ENCODE measurements around the gene HMGA1.
"Not testable (repeated sequence)": the region's sequence is repeated elsewhere in the genome, so short reads cannot be mapped to it uniquely, and the experiment has no call there.

HMGA1 gene

DNA sequence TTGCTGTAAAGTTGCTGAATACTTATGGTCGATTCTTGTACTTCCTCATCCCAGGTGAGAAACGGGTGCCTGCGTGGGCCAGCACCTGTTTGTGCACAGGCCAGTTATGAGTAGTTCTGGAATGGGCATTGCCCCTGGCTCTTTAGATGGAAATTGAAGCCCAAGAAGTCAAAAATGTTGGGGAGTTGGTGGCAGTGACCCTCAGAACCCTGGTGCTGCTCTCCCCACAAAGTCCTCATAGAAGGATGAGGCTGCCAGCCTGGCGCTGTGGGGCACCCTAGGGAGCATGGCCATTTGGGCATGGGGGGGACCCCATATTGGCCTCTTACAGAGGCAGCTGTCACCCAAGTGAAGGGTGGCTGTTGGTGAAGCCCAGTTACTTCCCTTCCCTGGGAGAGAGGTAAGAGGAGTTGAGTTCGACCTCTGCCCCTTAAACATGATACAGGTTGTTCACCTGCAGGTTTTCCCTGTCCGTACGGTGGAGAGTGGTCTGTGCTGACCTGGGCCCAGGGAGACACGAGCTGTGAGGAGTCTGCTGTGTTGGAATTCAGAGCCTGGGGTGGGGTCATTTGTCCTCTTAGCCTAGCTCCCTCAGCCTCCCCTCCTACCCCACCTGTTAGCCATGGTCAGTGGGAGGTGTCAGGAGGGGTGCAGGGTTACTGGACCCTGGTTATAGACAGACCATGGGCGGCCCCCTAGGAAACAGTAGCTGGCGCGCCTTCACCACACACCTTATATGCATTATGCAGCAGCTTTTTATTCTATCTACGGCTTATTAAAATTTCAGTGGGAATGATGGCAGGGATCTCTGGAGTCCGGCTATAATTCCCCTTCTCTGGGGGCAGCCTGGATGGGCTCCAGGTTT lies 4.9 kb downstream of the HMGA1 start:
- DNase-seq, result no peak

DNA sequence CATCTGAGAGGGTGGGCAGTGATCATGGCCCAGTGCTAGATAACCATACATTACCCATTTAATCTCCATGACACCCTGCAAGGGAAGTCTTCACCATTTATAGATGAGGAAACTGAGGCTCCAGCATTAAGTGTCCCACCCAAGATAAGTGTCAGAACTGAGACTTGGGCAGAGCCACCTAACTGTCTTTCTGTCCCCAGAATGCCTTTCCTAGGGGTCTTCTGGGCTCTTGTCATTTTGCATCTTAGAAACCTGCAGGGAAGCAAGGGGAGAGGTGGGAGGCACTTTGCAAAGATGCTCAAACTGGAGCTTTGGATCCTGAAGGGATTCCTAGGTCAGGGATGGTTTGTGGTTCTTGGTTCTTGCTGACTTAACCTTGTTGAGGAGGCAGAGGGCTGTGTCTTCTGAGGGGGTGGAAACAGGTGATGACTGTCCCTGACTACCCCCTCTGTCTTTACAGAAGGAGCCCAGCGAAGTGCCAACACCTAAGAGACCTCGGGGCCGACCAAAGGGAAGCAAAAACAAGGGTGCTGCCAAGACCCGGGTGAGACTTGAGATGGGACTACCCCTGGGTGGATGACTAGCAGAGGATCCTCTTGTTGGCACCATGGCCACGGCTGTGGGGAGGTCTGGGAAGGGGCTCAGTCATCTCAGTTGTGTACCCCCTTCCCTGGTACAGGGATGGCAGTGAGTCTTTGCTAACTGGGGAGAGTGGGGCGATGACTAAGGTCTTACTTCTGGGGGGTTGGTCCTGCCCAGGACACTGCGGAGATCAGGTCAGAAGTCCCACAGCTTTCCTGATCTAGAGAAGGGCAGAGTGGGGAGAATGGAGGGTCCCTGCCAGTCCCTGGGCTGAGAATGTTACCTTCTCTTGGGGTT lies 5.8 kb downstream of the HMGA1 start:
- no peak for DNase-seq

DNA sequence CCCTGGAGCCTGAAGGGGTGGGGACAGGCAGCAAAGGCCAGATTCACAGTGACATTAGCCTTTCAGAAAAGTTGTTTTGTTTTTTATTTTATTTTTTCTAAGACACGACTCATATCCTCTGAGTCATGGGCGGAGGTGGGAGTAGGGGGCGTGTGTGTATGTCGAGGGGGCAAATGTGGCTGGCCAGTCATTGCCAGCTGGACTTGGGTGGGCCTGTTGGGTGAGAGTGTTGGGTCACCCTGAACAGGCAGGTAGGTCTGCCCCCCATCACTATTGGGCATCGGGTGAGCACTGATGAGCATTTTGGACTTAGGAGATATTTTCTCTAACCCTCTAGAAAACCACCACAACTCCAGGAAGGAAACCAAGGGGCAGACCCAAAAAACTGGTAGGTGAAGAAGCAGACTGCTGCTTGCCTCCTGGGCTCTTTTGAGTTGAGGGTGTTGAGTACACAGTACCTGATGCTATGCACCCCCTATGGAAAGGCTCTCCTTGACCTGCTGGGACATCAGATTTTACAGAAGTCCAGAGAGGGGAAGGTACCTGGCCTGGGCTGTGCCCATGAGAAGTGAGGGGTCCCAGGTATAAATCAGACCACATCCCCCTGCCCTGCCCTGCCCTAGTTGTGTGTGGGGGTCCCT lies 6.6 kb downstream of the HMGA1 start:
- no peak for DNase-seq

DNA sequence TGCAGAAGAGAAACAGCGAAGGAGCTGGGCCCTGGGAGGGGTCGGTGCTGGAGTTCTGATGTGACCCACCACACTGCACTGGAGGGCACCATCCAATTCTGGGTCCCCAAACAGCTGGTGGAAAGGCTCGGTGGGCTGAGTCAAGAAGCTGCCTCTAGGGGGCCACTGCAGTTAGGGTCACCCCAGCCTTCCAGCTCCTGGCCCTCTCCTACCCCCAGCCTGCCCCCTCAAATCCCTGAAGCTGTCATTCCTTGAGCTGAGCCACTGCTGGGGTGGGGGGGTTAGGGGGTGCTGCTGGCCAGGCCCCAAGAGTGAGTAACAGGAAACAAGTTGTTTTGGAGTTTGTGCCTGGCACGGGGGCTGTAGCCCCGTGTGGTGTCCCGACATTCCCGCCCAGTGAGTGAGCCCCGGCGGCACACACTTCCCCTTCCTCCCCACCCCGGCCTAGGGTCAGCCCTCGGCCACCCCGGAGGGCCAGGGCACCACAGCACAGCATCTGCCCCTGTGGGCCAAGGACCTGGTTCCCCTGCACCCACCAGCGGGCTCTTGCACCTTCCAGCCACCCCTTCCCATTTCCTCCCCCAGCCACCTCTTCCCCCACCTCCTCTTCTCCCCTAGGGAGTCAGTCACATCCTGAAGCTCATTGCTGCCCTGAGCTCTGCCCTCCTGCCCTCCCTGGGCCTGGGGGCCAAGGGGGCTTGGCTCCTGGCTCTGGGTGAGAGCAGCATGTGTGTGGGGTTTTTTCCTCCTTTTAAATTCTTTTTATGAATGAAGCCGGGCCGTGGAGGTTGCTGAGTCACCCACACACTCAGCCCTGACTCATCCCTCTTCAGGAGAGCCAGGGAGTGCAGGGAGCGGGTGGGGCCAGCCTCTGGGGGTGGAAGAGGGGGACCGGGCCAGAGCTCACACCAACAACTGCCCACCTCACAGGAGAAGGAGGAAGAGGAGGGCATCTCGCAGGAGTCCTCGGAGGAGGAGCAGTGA lies 7.5 kb downstream of the HMGA1 start:
- no peak for DNase-seq

DNA sequence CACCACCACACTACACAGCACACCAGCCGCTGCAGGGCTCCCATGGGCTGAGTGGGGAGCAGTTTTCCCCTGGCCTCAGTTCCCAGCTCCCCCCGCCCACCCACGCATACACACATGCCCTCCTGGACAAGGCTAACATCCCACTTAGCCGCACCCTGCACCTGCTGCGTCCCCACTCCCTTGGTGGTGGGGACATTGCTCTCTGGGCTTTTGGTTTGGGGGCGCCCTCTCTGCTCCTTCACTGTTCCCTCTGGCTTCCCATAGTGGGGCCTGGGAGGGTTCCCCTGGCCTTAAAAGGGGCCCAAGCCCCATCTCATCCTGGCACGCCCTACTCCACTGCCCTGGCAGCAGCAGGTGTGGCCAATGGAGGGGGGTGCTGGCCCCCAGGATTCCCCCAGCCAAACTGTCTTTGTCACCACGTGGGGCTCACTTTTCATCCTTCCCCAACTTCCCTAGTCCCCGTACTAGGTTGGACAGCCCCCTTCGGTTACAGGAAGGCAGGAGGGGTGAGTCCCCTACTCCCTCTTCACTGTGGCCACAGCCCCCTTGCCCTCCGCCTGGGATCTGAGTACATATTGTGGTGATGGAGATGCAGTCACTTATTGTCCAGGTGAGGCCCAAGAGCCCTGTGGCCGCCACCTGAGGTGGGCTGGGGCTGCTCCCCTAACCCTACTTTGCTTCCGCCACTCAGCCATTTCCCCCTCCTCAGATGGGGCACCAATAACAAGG lies 8.5 kb downstream of the HMGA1 start:
- not testable (repeated sequence) for DNase-seq

DNA sequence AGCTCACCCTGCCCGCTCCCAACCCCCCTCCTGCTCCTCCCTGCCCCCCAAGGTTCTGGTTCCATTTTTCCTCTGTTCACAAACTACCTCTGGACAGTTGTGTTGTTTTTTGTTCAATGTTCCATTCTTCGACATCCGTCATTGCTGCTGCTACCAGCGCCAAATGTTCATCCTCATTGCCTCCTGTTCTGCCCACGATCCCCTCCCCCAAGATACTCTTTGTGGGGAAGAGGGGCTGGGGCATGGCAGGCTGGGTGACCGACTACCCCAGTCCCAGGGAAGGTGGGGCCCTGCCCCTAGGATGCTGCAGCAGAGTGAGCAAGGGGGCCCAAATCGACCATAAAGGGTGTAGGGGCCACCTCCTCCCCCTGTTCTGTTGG lies 9.1 kb downstream of the HMGA1 start:
- DNase-seq, result not testable (repeated sequence)

DNA sequence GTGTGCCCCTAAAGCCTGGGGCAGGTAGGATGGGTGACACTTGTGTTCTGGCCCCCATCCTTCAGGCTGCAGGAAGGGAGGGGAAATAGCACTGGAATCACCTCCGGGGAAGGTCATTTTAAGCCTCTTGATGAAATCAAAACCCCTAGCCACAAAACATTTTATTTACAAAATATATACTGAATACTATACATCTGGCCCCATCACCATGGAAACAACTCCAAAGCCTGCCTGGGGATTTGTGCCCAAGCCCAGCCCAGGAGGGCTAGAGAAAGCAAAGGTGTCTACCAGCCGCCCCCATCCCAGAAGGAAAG lies 9.5 kb downstream of the HMGA1 start:
- DNase-seq, result no peak

DNA sequence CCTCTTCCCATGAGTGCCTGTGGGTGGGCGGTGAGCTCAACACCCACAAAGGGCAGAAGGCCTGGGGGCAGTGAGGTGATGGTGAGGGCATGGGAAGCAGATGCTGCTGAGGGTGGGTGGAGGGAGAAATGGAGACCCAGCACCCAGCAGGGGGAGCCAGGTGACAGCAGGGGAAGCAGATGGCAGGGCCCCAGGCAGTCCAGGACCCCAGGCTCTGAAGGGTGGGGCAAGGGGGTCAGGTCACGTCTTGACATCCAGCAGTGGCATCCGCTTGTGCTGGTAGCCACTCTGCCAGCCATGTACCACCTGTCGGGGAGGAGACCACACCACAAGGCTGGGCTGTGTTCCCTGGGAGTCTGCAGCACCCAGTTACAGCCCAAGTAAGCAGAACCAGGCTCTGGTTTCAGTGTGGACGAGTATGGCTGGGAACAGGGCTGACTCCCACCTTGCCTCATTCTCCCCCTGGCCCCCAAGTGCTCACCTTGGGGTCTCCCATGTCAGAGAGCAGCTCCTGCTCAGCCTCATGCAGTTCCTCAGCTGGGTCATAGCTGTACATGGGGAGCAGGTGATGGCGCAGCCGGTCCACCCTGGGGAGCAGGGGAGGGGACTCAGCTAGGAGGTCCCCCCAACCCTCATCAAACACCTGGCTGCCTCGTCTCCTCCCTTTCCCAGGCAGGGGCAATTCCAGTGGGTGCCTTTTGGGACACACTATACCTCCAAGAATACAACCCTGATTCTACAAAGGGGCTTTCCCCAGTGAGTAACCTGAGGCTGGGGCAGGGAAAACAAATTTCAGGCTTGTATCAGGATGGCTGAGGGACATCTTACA lies 10.1 kb downstream of the HMGA1 start:
- DNase-seq, result no peak

DNA sequence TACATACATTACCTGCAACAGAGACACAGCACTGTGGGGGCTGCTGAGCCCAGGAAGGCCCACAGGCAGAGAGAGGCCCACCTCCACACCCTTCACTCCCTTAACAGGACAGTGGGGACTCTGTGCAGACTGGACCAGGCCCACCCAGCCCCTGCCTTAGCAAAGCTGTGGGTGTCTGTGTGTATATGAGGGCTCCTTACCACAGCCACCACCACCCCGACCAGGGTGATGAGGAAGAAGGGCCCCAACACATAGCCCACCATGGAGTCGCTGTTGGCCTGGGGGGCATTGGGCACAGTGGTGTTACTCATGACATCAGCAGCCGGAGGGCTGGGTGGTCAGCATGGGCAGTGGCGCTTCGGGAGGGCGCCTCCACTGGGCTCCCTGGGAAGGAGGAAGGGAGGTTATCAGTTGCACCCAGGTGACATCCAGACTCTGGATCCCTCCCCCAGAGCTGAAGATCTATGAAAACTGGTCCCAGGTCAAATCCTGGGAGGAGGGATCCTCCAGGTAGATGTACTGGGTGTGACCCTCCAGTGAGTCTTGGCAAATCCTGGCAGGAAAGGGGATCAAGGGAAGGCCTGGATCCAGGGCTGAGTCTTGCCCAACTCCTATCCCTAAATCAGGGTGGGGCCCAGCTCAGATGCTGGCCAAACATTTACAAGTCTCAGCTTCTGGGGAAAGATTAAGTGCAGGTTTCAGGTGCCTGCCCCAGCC lies 11.0 kb downstream of the HMGA1 start:
- DNase-seq, result no peak

DNA sequence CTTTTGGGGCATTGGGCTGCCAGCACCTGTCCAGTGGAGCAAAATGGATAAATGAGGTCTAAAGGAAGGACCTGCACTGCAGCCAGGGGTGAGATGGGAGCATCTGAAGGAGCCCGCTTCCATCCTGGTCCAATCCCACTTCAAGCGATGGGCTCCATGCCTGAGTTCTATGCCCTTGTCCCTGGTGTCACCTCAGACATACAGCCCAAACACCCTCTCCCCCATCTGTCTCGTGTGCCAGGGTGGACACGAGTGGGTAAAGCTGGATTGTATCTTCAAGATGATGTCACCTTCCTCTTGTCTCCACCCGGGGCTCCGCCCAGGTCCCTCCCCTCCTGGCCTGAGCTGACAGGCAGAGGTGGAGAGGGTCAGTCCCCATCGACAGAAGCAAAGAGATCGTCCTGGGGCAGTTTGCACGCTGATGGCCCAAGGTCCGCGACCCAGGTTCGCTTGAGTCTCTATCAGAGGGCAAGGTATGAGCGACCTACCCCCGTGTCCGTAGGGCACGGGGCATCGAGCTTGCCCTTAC lies 11.6 kb downstream of the HMGA1 start:
- no peak for DNase-seq

DNA sequence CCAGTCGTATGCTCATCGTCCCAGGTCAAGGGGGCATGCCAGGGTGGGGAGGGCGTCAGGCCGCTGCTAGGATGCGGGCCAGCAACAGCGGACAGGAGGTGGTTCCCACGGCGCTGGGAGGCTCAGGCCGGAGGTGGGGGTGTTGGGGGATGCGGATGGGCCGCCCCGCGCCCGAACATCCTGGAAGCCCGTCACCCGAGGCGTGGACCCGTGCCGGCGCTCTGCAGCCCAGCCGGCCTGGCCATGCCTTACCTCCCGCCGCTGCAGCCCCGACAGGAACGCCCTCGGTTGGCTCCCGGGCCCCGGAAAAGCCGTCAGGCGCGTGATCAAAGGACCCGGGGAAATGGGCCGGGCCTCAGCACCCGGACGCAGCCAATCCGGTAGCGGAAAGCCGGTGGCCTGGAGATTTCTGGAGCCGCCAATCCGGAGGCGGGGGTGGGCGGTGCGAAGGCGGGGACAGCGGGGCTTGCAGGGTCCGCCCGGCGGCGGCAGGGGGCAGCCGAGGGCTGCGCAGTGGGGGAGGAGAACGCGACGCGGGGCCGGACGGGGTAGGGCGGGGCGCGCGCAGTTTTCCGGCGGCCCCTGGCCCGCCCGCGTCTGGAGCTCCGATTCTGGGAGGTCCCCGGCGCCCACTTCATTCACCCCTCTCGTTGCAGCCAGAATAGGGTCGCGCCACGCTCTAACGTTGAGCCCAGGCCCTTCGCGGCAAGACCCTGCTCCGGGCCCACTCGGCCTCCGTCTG lies 12.2 kb downstream of the HMGA1 start, which contains the start of gene SMIM29:
Gene SMIM29, minus strand, starts transcription at position 280 of the 742 bp plus-strand sequence. CDS start 1,215 bp downstream, outside the sequence.
- DNase-seq, result peak; percentile 92

DNA sequence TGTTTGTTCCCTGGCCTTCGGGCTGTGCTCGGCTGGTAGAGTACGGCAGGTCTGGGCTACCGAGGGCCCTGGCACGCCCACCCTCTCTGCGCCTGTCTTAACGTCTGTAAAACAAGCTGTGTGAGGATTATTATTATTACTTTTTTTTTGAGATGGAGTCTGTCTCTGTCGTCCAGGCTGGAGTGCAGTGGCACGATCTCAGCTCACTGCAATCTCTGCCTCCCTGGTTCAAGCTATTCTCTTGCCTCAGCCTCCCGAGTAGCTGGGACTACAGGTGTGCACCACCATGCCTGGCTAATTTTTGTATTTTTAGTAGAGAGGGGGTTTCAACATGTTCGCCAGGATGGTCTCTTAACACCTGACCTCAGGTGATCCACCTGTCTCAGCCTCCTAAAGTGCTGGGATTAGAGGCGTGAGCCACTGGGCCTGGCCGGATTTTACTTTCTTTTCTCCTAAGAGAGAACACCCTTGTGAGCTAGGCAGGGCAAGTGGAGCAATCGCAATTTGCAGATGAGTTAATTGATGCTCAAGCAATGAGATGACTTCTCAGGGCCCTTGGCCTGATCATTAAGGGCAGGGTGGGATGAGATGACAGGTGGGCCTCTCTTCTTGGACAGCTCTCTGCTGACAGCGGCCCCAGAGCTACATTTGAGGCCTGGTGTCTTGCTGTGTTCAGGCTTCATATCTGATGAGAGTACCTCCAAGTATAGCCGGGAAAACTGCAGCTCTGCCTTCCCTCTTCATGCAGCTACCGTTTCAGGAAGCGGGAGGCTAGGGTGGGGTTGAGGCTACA lies 13.0 kb downstream of the HMGA1 start:
- no peak for DNase-seq

DNA sequence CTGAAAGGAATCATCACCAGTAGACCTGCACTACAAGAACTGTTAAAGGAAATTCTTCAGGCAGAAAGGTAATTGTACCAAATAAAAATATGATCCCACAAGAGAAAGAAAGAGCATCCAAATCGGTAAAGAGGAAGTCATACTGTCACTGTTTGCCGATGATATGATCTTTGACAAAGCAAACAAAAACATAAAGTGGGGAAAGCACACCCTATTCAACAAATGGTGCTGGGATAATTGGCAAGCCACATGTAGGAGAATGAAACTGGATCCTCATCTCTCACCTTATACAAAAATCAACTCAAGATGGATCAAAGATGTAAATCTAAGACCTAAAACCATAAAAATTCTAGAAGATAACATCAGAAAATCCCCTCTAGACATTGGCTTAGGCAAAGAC lies 15.7 kb downstream of the HMGA1 start:
- not testable (repeated sequence) for DNase-seq

DNA sequence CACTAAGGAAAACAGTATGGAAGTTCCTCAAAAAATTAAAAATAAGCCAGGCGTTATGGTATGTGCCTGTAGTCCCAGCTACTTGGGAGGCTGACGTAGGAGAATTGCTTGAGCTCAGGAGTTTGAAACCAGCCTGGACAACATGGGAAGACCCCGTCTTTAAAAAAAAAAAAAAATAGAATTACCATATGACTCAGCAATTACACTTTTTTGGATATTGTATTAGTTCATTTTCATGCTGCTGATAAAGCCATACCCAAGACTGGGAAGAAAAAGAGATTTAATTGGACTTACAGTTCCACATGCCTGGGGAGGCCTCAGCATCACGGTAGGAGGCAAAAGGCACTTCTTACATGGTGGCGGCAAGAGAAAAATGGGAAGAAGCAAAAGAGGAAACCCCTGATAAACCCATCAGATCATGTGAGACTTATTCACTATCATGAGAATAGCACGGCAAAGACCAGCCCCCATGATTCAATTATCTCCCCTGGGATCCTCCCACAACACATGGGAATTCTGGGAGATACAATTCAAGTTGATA lies 22.9 kb downstream of the HMGA1 start:
- DNase-seq, result no peak

DNA sequence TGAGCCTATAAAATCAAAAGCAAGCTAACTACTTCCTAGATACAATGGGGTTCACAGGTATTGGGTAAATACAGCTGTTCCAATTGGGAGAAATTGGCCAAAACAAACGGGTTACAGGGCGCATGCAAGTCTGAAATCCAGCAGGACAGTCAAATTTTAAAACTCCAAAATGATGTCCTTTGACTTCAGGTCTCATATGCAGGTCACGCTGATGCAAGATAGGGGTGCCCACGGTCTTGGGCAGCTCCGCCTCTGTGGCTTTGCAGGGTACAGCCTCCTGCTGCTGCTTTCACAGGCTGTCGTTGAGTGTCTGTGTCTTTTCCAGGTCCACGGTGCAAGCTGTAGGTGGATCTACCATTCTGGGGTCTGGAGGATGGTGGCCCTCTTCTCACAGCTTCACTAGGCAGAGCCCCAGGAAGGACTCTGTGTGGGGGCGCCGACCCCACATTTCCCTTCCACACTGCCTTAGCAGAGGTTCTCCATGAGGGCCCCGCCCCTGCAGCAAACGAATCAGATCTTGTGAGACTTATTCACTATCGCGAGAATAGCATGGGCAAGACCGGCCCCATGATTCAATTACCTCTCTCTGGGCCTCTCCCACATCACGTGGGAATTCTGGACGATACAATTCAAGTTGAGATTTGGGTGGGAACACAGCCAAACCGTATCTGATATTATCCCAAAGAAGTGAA lies 24.0 kb downstream of the HMGA1 start:
- DNase-seq, result no peak

DNA sequence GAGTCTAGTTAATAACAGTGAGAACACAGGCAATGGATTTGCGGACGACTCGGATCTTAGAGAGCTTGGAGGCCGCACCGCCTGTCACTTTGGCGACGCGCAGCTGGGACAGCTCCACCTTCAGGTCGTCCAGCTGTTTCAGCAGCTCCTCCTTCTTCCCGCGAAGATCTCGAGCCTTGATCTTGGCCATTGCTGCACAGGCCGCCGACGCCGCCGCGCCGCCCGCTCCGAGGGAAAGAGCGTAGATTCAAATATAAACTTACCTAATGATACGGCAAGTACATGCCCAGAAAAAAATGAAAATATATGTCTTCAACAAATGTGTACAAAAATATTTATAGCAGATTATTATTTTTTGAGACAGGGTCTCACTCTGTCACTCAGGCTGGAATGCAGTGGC lies 26.8 kb downstream of the HMGA1 start:
- not testable (repeated sequence) for DNase-seq

DNA sequence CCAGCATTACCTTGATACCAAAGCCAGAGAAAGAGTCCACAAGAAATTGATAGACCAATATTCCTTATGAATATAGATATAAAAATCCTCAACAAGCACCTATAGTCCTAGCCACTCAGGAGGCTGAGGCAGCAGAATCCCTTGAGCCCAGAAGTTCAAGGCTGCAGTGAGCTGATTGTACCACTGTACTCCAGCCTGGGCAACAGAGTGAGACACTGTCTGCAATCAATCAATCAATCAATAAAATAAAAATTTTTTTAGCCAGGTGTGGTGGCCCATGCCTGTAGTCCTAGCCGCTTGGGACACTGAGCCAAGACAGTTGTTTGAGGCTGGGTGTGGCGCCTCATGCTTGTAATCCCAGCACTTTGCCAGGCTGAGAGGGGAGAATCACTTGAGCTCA lies 31.1 kb downstream of the HMGA1 start:
- DNase-seq, result no peak

Measured in KG1 (cell line).